NCI-H2227 treated with DMSO at 0.1 percent for 48 hours (cell line): ENCODE measurements around the gene NR0B1.

ENCODE experiments used
- DNase-seq: peaks from one replicate; lab custom pipeline; 2025; lab: John Stamatoyannopoulos, UW

NR0B1 gene

GRCh38 chrX:30270639-30271038, 38.6 kb downstream of the NR0B1 start:
- no peak for DNase-seq

GRCh38 chrX:30262763-30263162, 46.4 kb downstream of the NR0B1 start:
- no peak for DNase-seq

GRCh38 chrX:30261012-30261411, 48.2 kb downstream of the NR0B1 start:
- DNase-seq = no peak

- no peak for DNase-seq
Measured at GRCh38 chrX:30259927-30260326, 49.3 kb downstream of the NR0B1 start.
